Omental fat pad (tissue), 4 donors: Measurements from ENCODE around the gene SMTNL2. TPM values are rescaled to one million over a fixed set of nuclear protein-coding genes. Genes with fewer than 3 reads are reported as not detected.

Experiments
- ATAC-seq: fragments of 150-250 bp; one replicate; pipeline ENCODE4 v1.9.1; 2016; ENCODE audit warnings: mild to moderate bottlenecking, moderate library complexity; ENCODE audit not compliant: low FRiP score
- DNase-seq: peaks from one replicate; pipeline ENCODE4 v3.0.0-alpha.2; 2019; ENCODE audit warnings: low spot score
- total RNA-seq, 4 donors: library from RNA; depleted of rRNA; stranded (reverse); fragments of >200 nt; gene quantifications; one replicate each; pipeline ENCODE4 v1.1.0, GENCODE V29; 2016
- TF ChIP-seq, protein P1 (sequence below), 3 donors: fragments of 450-650 bp; IDR thresholded peaks; one replicate each; pipeline ENCODE4 v1.5.1; 2016 to 2017; ENCODE audit warnings: antibody characterized with exemption in 3 of 3, mild to moderate bottlenecking in 3 of 3, moderate library complexity in 2 of 3

SMTNL2 gene
- total RNA-seq, 4 donors from 2014 or later, result 2.8 to 14.2 (median 8.4) TPM

- ATAC-seq (no peak), DNase-seq (no peak)
- TF ChIP-seq, protein P1, sequence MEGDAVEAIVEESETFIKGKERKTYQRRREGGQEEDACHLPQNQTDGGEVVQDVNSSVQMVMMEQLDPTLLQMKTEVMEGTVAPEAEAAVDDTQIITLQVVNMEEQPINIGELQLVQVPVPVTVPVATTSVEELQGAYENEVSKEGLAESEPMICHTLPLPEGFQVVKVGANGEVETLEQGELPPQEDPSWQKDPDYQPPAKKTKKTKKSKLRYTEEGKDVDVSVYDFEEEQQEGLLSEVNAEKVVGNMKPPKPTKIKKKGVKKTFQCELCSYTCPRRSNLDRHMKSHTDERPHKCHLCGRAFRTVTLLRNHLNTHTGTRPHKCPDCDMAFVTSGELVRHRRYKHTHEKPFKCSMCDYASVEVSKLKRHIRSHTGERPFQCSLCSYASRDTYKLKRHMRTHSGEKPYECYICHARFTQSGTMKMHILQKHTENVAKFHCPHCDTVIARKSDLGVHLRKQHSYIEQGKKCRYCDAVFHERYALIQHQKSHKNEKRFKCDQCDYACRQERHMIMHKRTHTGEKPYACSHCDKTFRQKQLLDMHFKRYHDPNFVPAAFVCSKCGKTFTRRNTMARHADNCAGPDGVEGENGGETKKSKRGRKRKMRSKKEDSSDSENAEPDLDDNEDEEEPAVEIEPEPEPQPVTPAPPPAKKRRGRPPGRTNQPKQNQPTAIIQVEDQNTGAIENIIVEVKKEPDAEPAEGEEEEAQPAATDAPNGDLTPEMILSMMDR (IDR thresholded peaks at IDR 0.05), result no peak
Measured at GRCh38 chr17:4557626-4558346, 26.5 kb upstream of the SMTNL2 start.

GRCh38 chr17:4558347-4558971, 25.9 kb upstream of the SMTNL2 start:
- TF ChIP-seq, protein P1 (IDR thresholded peaks at IDR 0.05), result no peak
- ATAC-seq, result no peak
- DNase-seq, result no peak

DNA sequence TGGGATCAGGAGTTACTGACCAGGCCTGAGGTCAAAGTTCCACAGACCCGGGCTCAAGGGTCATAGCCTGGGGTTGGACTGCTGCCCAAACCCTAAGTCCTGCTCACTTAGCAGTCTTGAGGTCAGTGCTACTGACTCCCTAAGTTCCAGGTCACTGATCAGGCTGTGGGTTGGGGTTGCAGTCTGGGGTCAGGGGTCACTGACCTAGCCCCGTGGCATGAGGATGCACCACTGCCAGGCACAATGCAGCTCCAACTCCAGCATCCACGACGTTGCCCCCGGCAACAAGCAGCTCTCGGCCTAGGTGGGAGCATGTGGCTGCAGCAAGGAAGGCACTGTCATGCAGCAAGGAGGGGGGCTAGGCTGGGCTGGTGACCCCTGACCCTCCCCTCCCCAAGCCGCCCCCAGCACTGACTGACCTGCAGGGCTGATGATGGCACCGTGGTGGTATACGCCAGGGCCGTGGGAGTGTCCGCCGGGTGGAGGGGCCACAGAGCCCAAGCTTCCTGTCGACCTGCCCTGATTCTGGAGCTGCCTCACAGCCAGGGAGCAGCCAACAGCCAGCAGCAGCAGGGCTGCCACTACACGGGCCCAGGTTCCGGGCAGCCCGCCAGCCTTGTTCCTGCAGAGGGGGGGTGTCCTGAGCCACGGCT, 25.1 kb upstream of the SMTNL2 start:
- ATAC-seq (no peak), DNase-seq (no peak)
- TF ChIP-seq, protein P1 (IDR thresholded peaks at IDR 0.05), result no peak

- TF ChIP-seq, protein P1 (IDR thresholded peaks at IDR 0.05), result no peak
- ATAC-seq (no peak), DNase-seq (no peak)
Measured at GRCh38 chr17:4559966-4560365, 24.4 kb upstream of the SMTNL2 start.

DNA sequence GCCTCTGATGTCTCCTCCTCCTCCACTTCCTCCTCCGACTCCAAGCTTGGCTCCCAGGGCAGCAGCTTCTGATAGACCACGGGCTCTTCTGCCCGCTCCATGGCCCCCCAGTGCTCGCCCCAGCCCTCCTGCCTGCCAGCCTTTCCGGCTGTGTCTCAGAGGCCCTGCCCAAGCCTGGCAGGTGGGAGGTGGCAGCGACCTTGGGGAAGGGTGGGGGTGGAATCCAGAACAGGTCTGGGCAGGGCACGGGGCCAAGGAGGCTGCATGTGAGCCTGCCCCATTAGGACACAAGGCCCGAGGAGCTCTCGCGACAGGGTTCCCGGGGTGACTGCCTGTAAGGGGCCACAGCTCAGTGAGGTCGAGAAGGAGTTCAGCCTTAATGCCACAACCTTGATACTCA, 23.9 kb upstream of the SMTNL2 start, which contains the start of gene GGT6:
GGT6 (minus strand) TSS at position 157 of the 400 bp plus-strand sequence; CDS start at position 101, 56 bp downstream.
- DNase-seq, result no peak
- ATAC-seq, result no peak
- TF ChIP-seq, protein P1 (IDR thresholded peaks at IDR 0.05), result no peak

- TF ChIP-seq, protein P1 (IDR thresholded peaks at IDR 0.05), result no peak
- ATAC-seq (no peak), DNase-seq (no peak)
Measured at GRCh38 chr17:4560837-4561256, 23.5 kb upstream of the SMTNL2 start.
